ENCODE data around the gene CNTNAP2. TPM values are rescaled to one million over a fixed set of nuclear protein-coding genes. Genes with fewer than 3 reads are reported as not detected.

Gene CNTNAP2
- total and polyA plus RNA-seq, 11 donors = 0.01 to 2.6 (median 0.31) TPM; not detected in 3

- H3K4me3 ChIP-seq = no peak overlapping the region
- no peak overlapping the region for H3K27ac ChIP-seq
- no peaks in the 10 kb centered on the region for H3K36me3 ChIP-seq
- DNase-seq (no peak), ATAC-seq (no peak)
- TF ChIP-seq CTCF (IDR thresholded peaks at IDR 0.05) = no peak
- intact Hi-C loops (cut with DNase I) = no loop called here
- H3K9me3 ChIP-seq = no peaks in the 10 kb centered on the region
- no peaks in the 10 kb centered on the region for H3K4me1 ChIP-seq
- 57 to 65% (median 62%) methylated on average over 6 of the region's 6 CpGs for WGBS, 4 donors
- H3K27me3 ChIP-seq = no peaks in the 10 kb centered on the region
These were observed 928.3 kb downstream of the CNTNAP2 start for GRCh38 chr7:147044941-147045340.

GRCh38 chr7:147047696-147048095 lies 931.1 kb downstream of the CNTNAP2 start:
- 74 to 84% (median 80%) methylated on average over 2 of the region's 2 CpGs for WGBS, 4 donors
- Histone ChIP-seq H3K27me3 (no peaks in the 10 kb centered on the region), H3K36me3 (no peaks in the 10 kb centered on the region), H3K27ac (no peak overlapping the region), H3K9me3 (no peaks in the 10 kb centered on the region), H3K4me3 (no peak overlapping the region), H3K4me1 (no peaks in the 10 kb centered on the region)
- intact Hi-C loops (cut with DNase I) = no loop called here
- TF ChIP-seq POLR2A (IDR thresholded peaks at IDR 0.05) (no peak), CTCF (IDR thresholded peaks at IDR 0.05) (no peak)
- ATAC-seq = no peak
- DNase-seq = no peak

- no peaks in the 10 kb centered on the region for H3K36me3 ChIP-seq
- no peaks in the 10 kb centered on the region for H3K9me3 ChIP-seq
- no peak for DNase-seq
- H3K27me3 ChIP-seq = no peaks in the 10 kb centered on the region
- H3K4me1 ChIP-seq = no peaks in the 10 kb centered on the region
- H3K27ac ChIP-seq = no peak overlapping the region
- no peak overlapping the region for H3K4me3 ChIP-seq
- intact Hi-C loops (cut with DNase I) = no loop called here
- no peak for TF ChIP-seq CTCF (IDR thresholded peaks at IDR 0.05)
- no peak for TF ChIP-seq POLR2A (IDR thresholded peaks at IDR 0.05)
- 67 to 83% (median 72%) methylated on average over 5 of the region's 5 CpGs for WGBS, 4 donors
- no peak for ATAC-seq
These were observed 932.3 kb downstream of the CNTNAP2 start for GRCh38 chr7:147048864-147049263.

- Histone ChIP-seq H3K36me3 (no peaks in the 10 kb centered on the region), H3K4me3 (no peak overlapping the region), H3K27me3 (no peaks in the 10 kb centered on the region), H3K4me1 (no peaks in the 10 kb centered on the region), H3K9me3 (no peaks in the 10 kb centered on the region), H3K27ac (no peak overlapping the region)
- intact Hi-C loops (cut with DNase I) = no loop called here
- TF ChIP-seq POLR2A (IDR thresholded peaks at IDR 0.05) = no peak
- no peak for DNase-seq
- ATAC-seq = no peak
These were observed 936.2 kb downstream of the CNTNAP2 start for GRCh38 chr7:147052818-147053217.

GRCh38 chr7:147053746-147054145 lies 937.1 kb downstream of the CNTNAP2 start:
- intact Hi-C loops (cut with DNase I) = no loop called here
- Histone ChIP-seq H3K27ac (no peak overlapping the region), H3K4me3 (no peak overlapping the region), H3K36me3 (no peaks in the 10 kb centered on the region), H3K27me3 (no peaks in the 10 kb centered on the region), H3K9me3 (no peaks in the 10 kb centered on the region), H3K4me1 (no peaks in the 10 kb centered on the region)
- ATAC-seq (no peak), DNase-seq (no peak)
- TF ChIP-seq POLR2A (IDR thresholded peaks at IDR 0.05) (no peak), CTCF (IDR thresholded peaks at IDR 0.05) (no peak)
- WGBS, 4 donors = 73 to 85% (median 77%) methylated on average over 5 of the region's 5 CpGs

Data from heart left ventricle (tissue), 16 donors.